Immature natural killer cell (primary cell): ENCODE results near the gene CIITA. TPM values are rescaled to one million over a fixed set of nuclear protein-coding genes. Genes with fewer than 3 reads are reported as not detected.
"Not testable (repeated sequence)": the region's sequence is repeated elsewhere in the genome, so short reads cannot be mapped to it uniquely, and the experiment has no call there.

Experiments
- DNase-seq, 3 donors: peaks; one replicate each; pipeline ENCODE4 v3.0.0; 2022; ENCODE audit warnings: mixed read lengths in 1 of 3
- H3K27ac Mint-ChIP-seq, 6 donors: one replicate each; pipeline ENCODE4 v1.8.0; 2020; ENCODE audit warnings: mixed read lengths in 6 of 6, mild to moderate bottlenecking in 5 of 6, inconsistent platforms in 4 of 6, moderate library complexity in 3 of 6
- H3K27me3 Mint-ChIP-seq, 3 donors: one replicate each; pipeline ENCODE4 v1.8.0; 2020 to 2021; ENCODE audit warnings: low read depth in 3 of 3, mild to moderate bottlenecking in 3 of 3, mixed read lengths in 3 of 3, moderate library complexity in 3 of 3, inconsistent platforms in 1 of 3
- H3K36me3 Mint-ChIP-seq, 3 donors: one replicate each; pipeline ENCODE4 v1.8.0; 2020; ENCODE audit warnings: mixed read lengths in 3 of 3, inconsistent platforms in 2 of 3, mild to moderate bottlenecking in 2 of 3
- H3K4me1 Mint-ChIP-seq, 2 donors: one replicate each; pipeline ENCODE4 v1.8.0; 2020; ENCODE audit warnings: inconsistent platforms in 2 of 2, mild to moderate bottlenecking in 2 of 2, mixed read lengths in 2 of 2, moderate library complexity in 1 of 2
- H3K4me3 Mint-ChIP-seq, 5 donors: one replicate each; pipeline ENCODE4 v1.8.0; 2020; ENCODE audit warnings: mild to moderate bottlenecking in 5 of 5, mixed read lengths in 5 of 5, inconsistent platforms in 3 of 5, moderate library complexity in 3 of 5
- H3K9me3 Mint-ChIP-seq, 6 donors: one replicate each; pipeline ENCODE4 v1.8.0; 2020; ENCODE audit warnings: mild to moderate bottlenecking in 6 of 6, mixed read lengths in 6 of 6, inconsistent platforms in 4 of 6, moderate library complexity in 3 of 6
- polyA plus RNA-seq, 3 donors: library from polyadenylated mRNA; unstranded; fragments of 300-500 nt; fragmentation: Illumina TruSeq; gene quantifications; one replicate each; pipeline ENCODE4 v1.2.3, GENCODE V29; 2021

Gene CIITA
- polyA plus RNA-seq, 3 donors from 2014 or later = 0.25 to 2.4 (median 1.7) TPM

- peaks cover 0 to 1% of the 10 kb centered on the region in 2 donors for H3K4me1 Mint-ChIP-seq
Measured at GRCh38 chr16:10923650-10924214, 46.7 kb downstream of the CIITA start.

GRCh38 chr16:10925285-10925684, 48.3 kb downstream of the CIITA start:
- not testable (repeated sequence) for DNase-seq, H3K4me1 Mint-ChIP-seq, H3K9me3 Mint-ChIP-seq, H3K4me3 Mint-ChIP-seq, H3K27me3 Mint-ChIP-seq, H3K27ac Mint-ChIP-seq
- peaks cover 5 to 15% (median 7%) of the 10 kb centered on the region in 3 donors for H3K36me3 Mint-ChIP-seq

More at GRCh38 chr16:10923650-10924214, 46.7 kb downstream of the CIITA start:
- Mint-ChIP-seq H3K4me3 (no peak overlapping the region), H3K9me3 (no peaks in the 10 kb centered on the region), H3K27ac (no peak overlapping the region), H3K27me3 (peaks cover 0 to 4% (median 0%) of the 10 kb centered on the region in 3 donors), H3K36me3 (peaks cover 5 to 11% (median 7%) of the 10 kb centered on the region in 3 donors)
- DNase-seq = no peak

GRCh38 chr16:10926094-10926493, 49.1 kb downstream of the CIITA start:
- Mint-ChIP-seq H3K27ac (no peak overlapping the region), H3K4me3 (no peak overlapping the region), H3K36me3 (peaks cover 5 to 15% (median 7%) of the 10 kb centered on the region in 3 donors), H3K9me3 (no peaks in the 10 kb centered on the region), H3K4me1 (peaks cover 6 to 13% of the 10 kb centered on the region in 2 donors), H3K27me3 (peaks cover 0 to under 1% (median 0%) of the 10 kb centered on the region in 3 donors)
- no peak for DNase-seq

- H3K4me3 Mint-ChIP-seq = no peak overlapping the region
- H3K36me3 Mint-ChIP-seq = peaks cover 5 to 15% (median 7%) of the 10 kb centered on the region in 3 donors
- H3K4me1 Mint-ChIP-seq = peaks cover 6 to 13% of the 10 kb centered on the region in 2 donors
- H3K27ac Mint-ChIP-seq = no peak overlapping the region
- H3K27me3 Mint-ChIP-seq = peaks cover 0 to 1% (median 0%) of the 10 kb centered on the region in 3 donors
- H3K9me3 Mint-ChIP-seq = no peaks in the 10 kb centered on the region
- no peak for DNase-seq
Measured at GRCh38 chr16:10926867-10927266, 49.9 kb downstream of the CIITA start.

GRCh38 chr16:10927497-10928112, 50.6 kb downstream of the CIITA start:
- no peaks in the 10 kb centered on the region for H3K9me3 Mint-ChIP-seq
- H3K4me1 Mint-ChIP-seq = peaks cover 6 to 13% of the 10 kb centered on the region in 2 donors
- H3K36me3 Mint-ChIP-seq = peaks cover 5 to 15% (median 7%) of the 10 kb centered on the region in 3 donors
- no peak for DNase-seq
- peaks cover 0 to 1% (median 0%) of the 10 kb centered on the region in 3 donors for H3K27me3 Mint-ChIP-seq
- H3K4me3 Mint-ChIP-seq = no peak overlapping the region
- no peak overlapping the region for H3K27ac Mint-ChIP-seq

GRCh38 chr16:10929097-10929496, 52.1 kb downstream of the CIITA start:
- H3K9me3 Mint-ChIP-seq, DNase-seq, H3K4me3 Mint-ChIP-seq, H3K27ac Mint-ChIP-seq, H3K27me3 Mint-ChIP-seq: not testable (repeated sequence)
- peaks cover 6 to 26% of the 10 kb centered on the region in 2 donors for H3K4me1 Mint-ChIP-seq
- peaks cover 5 to 15% (median 7%) of the 10 kb centered on the region in 3 donors for H3K36me3 Mint-ChIP-seq

GRCh38 chr16:10929853-10930754, 53.1 kb downstream of the CIITA start:
- Mint-ChIP-seq H3K27ac (peak overlapping the region in 2 of 6 donors; percentile 17 to 31), H3K9me3 (no peaks in the 10 kb centered on the region), H3K4me3 (no peak overlapping the region), H3K27me3 (peaks cover 0 to 1% (median 0%) of the 10 kb centered on the region in 3 donors), H3K4me1 (peaks cover 9 to 35% of the 10 kb centered on the region in 2 donors), H3K36me3 (peaks cover 3 to 8% (median 5%) of the 10 kb centered on the region in 3 donors)
- DNase-seq = no peak

- H3K4me3 Mint-ChIP-seq = no peak overlapping the region
- peaks cover 0 to 1% (median 0%) of the 10 kb centered on the region in 3 donors for H3K27me3 Mint-ChIP-seq
- H3K9me3 Mint-ChIP-seq = no peaks in the 10 kb centered on the region
- H3K36me3 Mint-ChIP-seq = peaks cover 3 to 11% (median 8%) of the 10 kb centered on the region in 3 donors
- H3K4me1 Mint-ChIP-seq = peaks cover 12 to 41% of the 10 kb centered on the region in 2 donors
- H3K27ac Mint-ChIP-seq = no peak overlapping the region
- no peak for DNase-seq
Measured at GRCh38 chr16:10930755-10931093, 53.7 kb downstream of the CIITA start.

- DNase-seq = no peak
- no peak overlapping the region for H3K4me3 Mint-ChIP-seq
- peaks cover 3 to 11% (median 9%) of the 10 kb centered on the region in 3 donors for H3K36me3 Mint-ChIP-seq
- H3K27me3 Mint-ChIP-seq = peaks cover 0 to 1% (median 0%) of the 10 kb centered on the region in 3 donors
- peaks cover 15 to 45% of the 10 kb centered on the region in 2 donors for H3K4me1 Mint-ChIP-seq
- no peaks in the 10 kb centered on the region for H3K9me3 Mint-ChIP-seq
- no peak overlapping the region for H3K27ac Mint-ChIP-seq
Measured at GRCh38 chr16:10931134-10931533, 54.1 kb downstream of the CIITA start.

GRCh38 chr16:10931977-10932632, 55.1 kb downstream of the CIITA start:
- no peak for DNase-seq
- H3K36me3 Mint-ChIP-seq = peaks cover 2 to 11% (median 9%) of the 10 kb centered on the region in 3 donors
- peaks cover 24 to 55% of the 10 kb centered on the region in 2 donors for H3K4me1 Mint-ChIP-seq
- no peaks in the 10 kb centered on the region for H3K9me3 Mint-ChIP-seq
- H3K27me3 Mint-ChIP-seq = peaks cover 0 to 1% (median 0%) of the 10 kb centered on the region in 3 donors
- no peak overlapping the region for H3K27ac Mint-ChIP-seq
- no peak overlapping the region for H3K4me3 Mint-ChIP-seq

GRCh38 chr16:10932959-10933710, 56.1 kb downstream of the CIITA start:
- H3K9me3 Mint-ChIP-seq = no peaks in the 10 kb centered on the region
- no peak overlapping the region for H3K27ac Mint-ChIP-seq
- H3K36me3 Mint-ChIP-seq = peaks cover 0 to 6% (median 4%) of the 10 kb centered on the region in 3 donors
- DNase-seq = no peak
- peaks cover 34 to 65% of the 10 kb centered on the region in 2 donors for H3K4me1 Mint-ChIP-seq
- H3K27me3 Mint-ChIP-seq = peaks cover 0 to 1% (median 0%) of the 10 kb centered on the region in 3 donors
- no peak overlapping the region for H3K4me3 Mint-ChIP-seq

- H3K4me3 Mint-ChIP-seq = no peak overlapping the region
- peaks cover 0 to 1% (median 0%) of the 10 kb centered on the region in 3 donors for H3K27me3 Mint-ChIP-seq
- DNase-seq = no peak
- no peaks in the 10 kb centered on the region for H3K9me3 Mint-ChIP-seq
- H3K27ac Mint-ChIP-seq = peak overlapping the region in 1 of 6 donors; percentile 24
- peaks cover 41 to 72% of the 10 kb centered on the region in 2 donors for H3K4me1 Mint-ChIP-seq
- peaks cover 0 to 6% (median 4%) of the 10 kb centered on the region in 3 donors for H3K36me3 Mint-ChIP-seq
Measured at GRCh38 chr16:10933865-10934264, 56.9 kb downstream of the CIITA start.
